Endothelial cell of umbilical vein (primary cell): Measurements from ENCODE around the gene ZBTB18. TPM values are rescaled to one million over a fixed set of nuclear protein-coding genes. Genes with fewer than 3 reads are reported as not detected.

Experiments
- BruUV-seq: library from RNA; stranded (reverse); fragments of 400-500 nt; replicated peaks from 2 replicates; lab custom pipeline; 2021; lab: Mats Ljungman, UMichigan
- CTCF ChIA-PET: fragments of 300-600, 350-600 bp; sonication (Branson Sonifier 250); formaldehyde crosslinking; loops from one replicate; lab custom pipeline; 2021; ENCODE audit warnings: antibody characterized with exemption, inconsistent platforms; lab: Charles Lee
- POLR2A ChIA-PET: fragments of 300-600, 350-600 bp; sonication (Branson Sonifier 250); formaldehyde crosslinking; loops from one replicate; lab custom pipeline; 2021; ENCODE audit warnings: antibody characterized with exemption, inconsistent platforms; lab: Charles Lee
- DNase-seq: peaks from one replicate; pipeline ENCODE4 v3.0.0-alpha.2; 2011; ENCODE audit warnings: low read depth, low spot score
- FAIRE-seq: peaks from 2 replicates; lab custom pipeline; 2011; peaks lifted over from hg19 to GRCh38; lab: Jason Lieb, UNC
- H2AFZ ChIP-seq: 2 replicates; pipeline ENCODE4 v1.6.0; 2012; ENCODE audit warnings: low read depth, low read length, control low read depth, inconsistent platforms
- H3K27ac ChIP-seq: 2 replicates; pipeline ENCODE4 v1.5.1; 2011; ENCODE audit warnings: low read depth, mild to moderate bottlenecking, control low read depth, low read length, moderate library complexity; ENCODE audit not compliant: insufficient read depth
- H3K27me3 ChIP-seq, 2 experiments: 2 replicates each; pipeline versions ENCODE4 v1.6.0 to v1.6.1; 2011; ENCODE audit warnings: low read length in 2 of 2, mixed read lengths in 1 of 2; ENCODE audit not compliant: control insufficient read depth in 2 of 2, insufficient read depth in 2 of 2
- H3K36me3 ChIP-seq, 2 experiments: 2 replicates in 1 of 2; 3 replicates in 1 of 2; pipeline ENCODE4 v1.5.1; 2011; ENCODE audit warnings: low read length in 2 of 2, mild to moderate bottlenecking in 1 of 2, moderate library complexity in 1 of 2; ENCODE audit not compliant: control insufficient read depth in 2 of 2, insufficient read depth in 2 of 2; ENCODE audit errors: extremely low read depth in 1 of 2
- H3K4me1 ChIP-seq: 3 replicates; pipeline ENCODE4 v1.5.1; 2011; ENCODE audit warnings: mild to moderate bottlenecking, low read length; ENCODE audit not compliant: control insufficient read depth, insufficient read depth; ENCODE audit errors: extremely low read depth
- H3K4me2 ChIP-seq: 2 replicates; pipeline ENCODE4 v1.6.1; 2011; ENCODE audit warnings: low read length, control low read depth, mixed read lengths; ENCODE audit not compliant: insufficient read depth
- H3K4me3 ChIP-seq, 3 experiments: fragments of 200-600 bp in 1 of 3; sonication (generic), shearing (Covaris generic) in 1 of 3; replicated peaks in 1 of 3; 2 replicates each; pipeline ENCODE4 v1.5.1; 2011 to 2016; ENCODE audit warnings: control low read depth in 3 of 3, low read length in 3 of 3, mild to moderate bottlenecking in 2 of 3, inconsistent platforms in 1 of 3, low read depth in 1 of 3, moderate library complexity in 1 of 3; ENCODE audit not compliant: insufficient read depth in 1 of 3
- H3K79me2 ChIP-seq: 2 replicates; pipeline ENCODE4 v1.6.0; 2012; ENCODE audit warnings: low read length, inconsistent platforms; ENCODE audit not compliant: control insufficient read depth, insufficient read depth
- H3K9ac ChIP-seq: replicated peaks from 2 replicates; pipeline ENCODE3; 2011; ENCODE audit warnings: low read length, control low read depth; ENCODE audit not compliant: insufficient read depth; ENCODE audit errors: extremely low read depth
- H3K9me1 ChIP-seq: replicated peaks from 3 replicates; pipeline ENCODE4 v1.6.0; 2011; ENCODE audit warnings: mild to moderate bottlenecking, low read length; ENCODE audit not compliant: control insufficient read depth, insufficient read depth; ENCODE audit errors: extremely low read depth
- H3K9me3 ChIP-seq: replicated peaks from 2 replicates; pipeline ENCODE4 v1.5.1; 2012; ENCODE audit warnings: low read length, inconsistent platforms; ENCODE audit not compliant: control insufficient read depth, insufficient read depth
- H4K20me1 ChIP-seq: replicated peaks from 2 replicates; pipeline ENCODE3; 2011; ENCODE audit warnings: mild to moderate bottlenecking, low read length; ENCODE audit not compliant: control insufficient read depth, insufficient read depth; ENCODE audit errors: extremely low read depth
- CTCF ChIP-seq, 2 donors: IDR thresholded peaks; 1 replicate in 1 of 2; 2 replicates in 1 of 2; pipeline ENCODE4 v1.5.1; 2011; ENCODE audit warnings: low read length in 2 of 2, mild to moderate bottlenecking in 2 of 2, moderate library complexity in 2 of 2, control low read depth in 1 of 2, inconsistent platforms in 1 of 2, low read depth in 1 of 2; ENCODE audit not compliant: insufficient read depth in 1 of 2; ENCODE audit errors: extremely low read depth in 1 of 2
- EZH2 ChIP-seq: IDR thresholded peaks from 2 replicates; pipeline ENCODE4 v1.6.1; 2012; ENCODE audit warnings: borderline replicate concordance, low read depth, mild to moderate bottlenecking, moderate library complexity, low read length, inconsistent platforms; ENCODE audit not compliant: severe bottlenecking
- FOS ChIP-seq: IDR thresholded peaks from 2 replicates; pipeline ENCODE4 v1.6.1; 2011; ENCODE audit warnings: mild to moderate bottlenecking, low read length, moderate library complexity, borderline replicate concordance; ENCODE audit not compliant: insufficient read depth
- GATA2 ChIP-seq: IDR thresholded peaks from 2 replicates; pipeline ENCODE4 v1.7.0; 2011; ENCODE audit warnings: low read depth, mild to moderate bottlenecking, moderate library complexity, mixed read lengths, low read length; ENCODE audit not compliant: insufficient read length, insufficient read depth
- JUN ChIP-seq: IDR thresholded peaks from 2 replicates; pipeline ENCODE4 v1.6.1; 2011; ENCODE audit warnings: borderline replicate concordance, low read depth; ENCODE audit not compliant: insufficient read length, insufficient read depth
- MYC ChIP-seq: IDR thresholded peaks from one replicate; pipeline ENCODE4 v1.6.1; 2011; ENCODE audit warnings: mild to moderate bottlenecking, low read depth, low read length
- POLR2A ChIP-seq: IDR thresholded peaks from 2 replicates; pipeline ENCODE4 v1.6.1; 2012; ENCODE audit warnings: low read depth, mild to moderate bottlenecking, control low read depth, low read length
- POLR2AphosphoS5 ChIP-seq: IDR thresholded peaks from 2 replicates; pipeline ENCODE4 v1.6.1; 2012; ENCODE audit warnings: low read depth, mild to moderate bottlenecking, control low read depth, low read length, moderate library complexity; ENCODE audit not compliant: insufficient read depth
- dilution Hi-C: fragments of 300-500 bp; cut with MboI; formaldehyde crosslinking; loops from one replicate; pipeline ENCODE4 v1.15.0; 2019; ENCODE audit warnings: low sequenced_read_pairs; ENCODE audit not compliant: extremely low pct_ligation_motif_present
- intact Hi-C: fragments of 100-400 bp; cut with micrococcal nuclease; formaldehyde crosslinking; loops from one replicate; pipeline ENCODE4 v1.10.0; 2022
- polyA plus RNA-seq, 4 experiments: library from polyadenylated mRNA; depleted of rRNA in 3 of 4; stranded (reverse) in 3 of 4; unstranded in 1 of 4; fragments of >200 nt; gene quantifications; 2 replicates each; pipeline versions ENCODE4 v1.2.1 to v1.2.3, GENCODE V29; 2011 to 2012; ENCODE audit warnings: missing spikeins in 1 of 4
- total RNA-seq: library from RNA; stranded (reverse); gene quantifications from 2 replicates; pipeline ENCODE4 v1.2.3, GENCODE V29; 2021
- TF ChIP-seq, protein P1 (sequence below): IDR thresholded peaks from 2 replicates; pipeline ENCODE4 v1.6.1; 2011; ENCODE audit not compliant: insufficient read depth, insufficient read length

ZBTB18 gene
- total and polyA plus RNA-seq, 2 donors (not counting 3 experiments of a cell fraction or from before 2014, with no cell fraction given): 15.5 to 21.1 TPM

DNA sequence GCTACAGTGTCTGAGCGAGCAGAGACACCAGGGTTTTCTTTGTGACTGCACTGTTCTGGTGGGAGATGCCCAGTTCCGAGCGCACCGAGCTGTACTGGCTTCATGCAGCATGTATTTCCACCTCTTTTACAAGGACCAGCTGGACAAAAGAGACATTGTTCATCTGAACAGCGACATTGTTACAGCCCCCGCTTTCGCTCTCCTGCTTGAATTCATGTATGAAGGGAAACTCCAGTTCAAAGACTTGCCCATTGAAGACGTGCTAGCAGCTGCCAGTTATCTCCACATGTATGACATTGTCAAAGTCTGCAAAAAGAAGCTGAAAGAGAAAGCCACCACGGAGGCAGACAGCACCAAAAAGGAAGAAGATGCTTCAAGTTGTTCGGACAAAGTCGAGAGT, 2.7 kb downstream of the ZBTB18 start:
- H3K9ac ChIP-seq: no peak overlapping the region
- H3K9me3 ChIP-seq: no peaks in the 10 kb centered on the region
- H3K4me3 ChIP-seq: no peak overlapping the region
- no peak overlapping the region for H3K27ac ChIP-seq
- no peaks in the 10 kb centered on the region for H3K9me1 ChIP-seq
- H3K36me3 ChIP-seq: peaks cover 16% of the 10 kb centered on the region in 2 experiments
- H3K27me3 ChIP-seq: no peaks in the 10 kb centered on the region
- DNase-seq: no peak
- CTCF ChIA-PET: interaction anchor here (0.6 to 1.4 kb wide), 2 partner anchors 214 to 215 kb away, joined by 3 read pairs; no protein-coding TSS in a partner anchor
- H2AFZ ChIP-seq: no peak overlapping the region
- no peak overlapping the region for H3K4me2 ChIP-seq
- peaks cover 22% of the 10 kb centered on the region for H3K4me1 ChIP-seq
- peaks cover 66% of the 10 kb centered on the region for H3K79me2 ChIP-seq
- BruUV-seq: no TSS peak
- TF ChIP-seq POLR2AphosphoS5 (no peak), GATA2 (no peak), EZH2 (no peak)
- TF ChIP-seq, protein P1, sequence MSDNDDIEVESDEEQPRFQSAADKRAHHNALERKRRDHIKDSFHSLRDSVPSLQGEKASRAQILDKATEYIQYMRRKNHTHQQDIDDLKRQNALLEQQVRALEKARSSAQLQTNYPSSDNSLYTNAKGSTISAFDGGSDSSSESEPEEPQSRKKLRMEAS: no peak
- intact Hi-C loops (no loop called here), dilution Hi-C loops (no loop called here)
- no peak for FAIRE-seq
- POLR2A ChIA-PET: interaction anchor here (0.5 kb wide), 1 partner anchor 204 kb away, joined by 4 read pairs; the partner anchor contains the start of gene AKT3
- H4K20me1 ChIP-seq: no peaks in the 10 kb centered on the region

DNA sequence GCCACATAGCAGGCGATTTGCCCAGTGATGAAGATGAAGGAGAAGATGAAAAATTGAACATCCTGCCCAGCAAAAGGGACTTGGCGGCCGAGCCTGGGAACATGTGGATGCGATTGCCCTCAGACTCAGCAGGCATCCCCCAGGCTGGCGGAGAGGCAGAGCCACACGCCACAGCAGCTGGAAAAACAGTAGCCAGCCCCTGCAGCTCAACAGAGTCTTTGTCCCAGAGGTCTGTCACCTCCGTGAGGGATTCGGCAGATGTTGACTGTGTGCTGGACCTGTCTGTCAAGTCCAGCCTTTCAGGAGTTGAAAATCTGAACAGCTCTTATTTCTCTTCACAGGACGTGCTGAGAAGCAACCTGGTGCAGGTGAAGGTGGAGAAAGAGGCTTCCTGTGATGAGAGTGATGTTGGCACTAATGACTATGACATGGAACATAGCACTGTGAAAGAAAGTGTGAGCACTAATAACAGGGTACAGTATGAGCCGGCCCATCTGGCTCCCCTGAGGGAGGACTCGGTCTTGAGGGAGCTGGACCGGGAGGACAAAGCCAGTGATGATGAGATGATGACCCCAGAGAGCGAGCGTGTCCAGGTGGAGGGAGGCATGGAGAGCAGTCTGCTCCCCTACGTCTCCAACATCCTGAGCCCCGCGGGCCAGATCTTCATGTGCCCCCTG, 3.3 kb downstream of the ZBTB18 start:
- dilution Hi-C loops (no loop called here), intact Hi-C loops (no loop called here)
- peaks cover 22% of the 10 kb centered on the region for H3K4me1 ChIP-seq
- H3K9me1 ChIP-seq: no peaks in the 10 kb centered on the region
- no peaks in the 10 kb centered on the region for H3K27me3 ChIP-seq
- no peaks in the 10 kb centered on the region for H4K20me1 ChIP-seq
- peaks cover 16% of the 10 kb centered on the region in 2 experiments for H3K36me3 ChIP-seq
- no peaks in the 10 kb centered on the region for H3K9me3 ChIP-seq
- POLR2A ChIA-PET: no interaction called here
- no peak for FAIRE-seq
- TF ChIP-seq GATA2 (no peak), MYC (no peak), FOS (no peak), POLR2AphosphoS5 (no peak), JUN (no peak), CTCF (IDR thresholded peaks at IDR 0.05; ENCODE audit: extremely low read depth in 1 of 2, insufficient read depth in 1 of 2, low read depth in 1 of 2, low read length in 2 of 2) (no peak), POLR2A (no peak), EZH2 (no peak)
- TF ChIP-seq, protein P1: no peak
- DNase-seq: no peak
- no peak overlapping the region for H3K4me3 ChIP-seq
- H3K27ac ChIP-seq: no peak overlapping the region
- H3K79me2 ChIP-seq: peaks cover 65% of the 10 kb centered on the region
- CTCF ChIA-PET: no interaction called here
- H3K9ac ChIP-seq: no peak overlapping the region
- BruUV-seq: no TSS peak
- H3K4me2 ChIP-seq: no peak overlapping the region
- H2AFZ ChIP-seq: no peak overlapping the region
